ENCODE data around the gene MMP23B.

MMP23B gene

GRCh38 chr1:1620433-1621139, 11.4 kb upstream of the MMP23B start:
- DNase-seq (ENCODE audit: low read depth): no peak

DNA sequence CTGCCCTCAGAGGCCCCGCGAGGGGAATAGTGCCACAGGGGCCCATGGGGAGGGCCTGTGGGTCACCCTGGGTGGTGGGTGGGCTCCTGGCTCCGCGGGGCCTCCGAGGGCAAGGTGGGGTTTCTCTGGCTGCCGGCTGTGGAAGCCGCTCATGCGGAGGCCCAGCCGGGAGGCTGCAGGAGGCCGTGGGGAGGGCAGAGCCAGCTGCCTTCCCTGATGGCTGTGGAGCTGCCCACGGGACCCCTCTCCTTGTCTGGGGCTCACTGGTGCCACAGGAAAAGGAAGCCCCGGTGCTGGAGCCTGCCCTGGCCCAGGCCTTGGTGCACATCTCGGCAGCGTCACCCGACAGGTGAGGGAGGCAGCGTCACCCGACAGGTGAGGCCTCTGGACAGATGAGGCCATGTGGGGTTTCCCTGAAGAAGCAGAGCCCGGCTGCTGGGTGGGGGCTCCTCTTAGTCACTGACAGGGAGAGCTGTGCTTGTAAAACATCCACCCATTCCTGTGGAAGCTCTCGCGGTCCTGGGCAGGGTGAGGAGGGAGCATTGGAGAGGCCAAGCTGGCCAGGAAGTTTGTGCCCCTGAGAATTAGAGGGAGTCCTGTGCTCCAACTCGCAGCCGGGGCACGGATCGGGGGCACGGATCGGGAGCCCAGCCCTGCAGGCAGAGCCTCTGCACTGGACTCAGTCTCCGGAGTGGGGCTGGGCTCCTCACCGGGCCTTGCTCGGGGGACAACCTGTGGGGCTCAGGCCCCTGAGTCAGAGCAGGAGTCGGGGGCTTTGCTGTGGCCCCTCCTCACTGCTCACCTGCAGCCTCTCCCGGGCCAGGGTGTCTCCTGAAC, 10.6 kb upstream of the MMP23B start:
- no peak for DNase-seq (ENCODE audit: low read depth)

DNA sequence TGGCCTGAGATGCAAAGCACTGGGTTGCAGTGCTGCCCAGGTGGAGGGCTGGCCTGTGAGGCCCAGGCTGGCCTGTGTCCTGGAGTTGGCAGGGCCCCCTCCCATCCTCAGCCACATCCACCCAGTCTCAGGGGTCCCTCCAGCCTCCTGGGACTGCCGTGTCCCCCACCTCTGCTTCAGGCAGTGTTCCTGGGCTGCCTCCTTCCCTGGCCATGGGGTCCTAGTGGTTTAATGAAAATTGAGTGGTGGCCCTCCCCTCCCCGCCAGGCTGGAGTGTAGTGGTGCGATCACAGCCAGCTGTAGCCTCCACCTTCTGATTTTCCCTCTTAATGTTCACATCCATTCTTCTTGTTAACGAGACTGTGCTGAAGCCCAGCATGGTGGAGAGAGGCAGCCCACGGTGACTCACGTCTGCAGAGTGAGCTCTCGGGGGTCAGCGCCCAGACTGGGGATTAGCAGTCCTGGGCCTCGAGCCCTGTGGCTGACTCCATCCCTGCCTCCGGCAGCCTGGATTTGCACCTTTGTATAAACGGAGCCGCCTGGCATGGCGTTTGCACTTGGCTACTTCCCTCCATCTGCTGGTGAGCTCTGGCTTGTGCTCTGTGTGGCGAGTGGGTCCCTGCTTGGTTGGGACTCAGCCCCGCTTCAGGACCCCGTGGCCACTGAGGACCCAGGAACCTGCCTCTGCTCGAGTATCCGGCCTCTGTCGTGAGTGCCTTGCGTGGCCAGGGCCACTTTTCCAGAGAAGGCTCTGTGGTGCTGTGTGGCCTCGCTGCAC, 9.8 kb upstream of the MMP23B start:
- DNase-seq (ENCODE audit: low read depth): no peak

- DNase-seq (ENCODE audit: low read depth): no peak
Measured at GRCh38 chr1:1622788-1623094, 9.2 kb upstream of the MMP23B start.

- no peak for DNase-seq (ENCODE audit: low read depth)
Measured at GRCh38 chr1:1623181-1623630, 8.8 kb upstream of the MMP23B start.

GRCh38 chr1:1623631-1624442, 8.1 kb upstream of the MMP23B start:
- DNase-seq (ENCODE audit: low read depth): no peak

GRCh38 chr1:1624443-1625403, 7.2 kb upstream of the MMP23B start:
- no peak for DNase-seq (ENCODE audit: low read depth)

DNA sequence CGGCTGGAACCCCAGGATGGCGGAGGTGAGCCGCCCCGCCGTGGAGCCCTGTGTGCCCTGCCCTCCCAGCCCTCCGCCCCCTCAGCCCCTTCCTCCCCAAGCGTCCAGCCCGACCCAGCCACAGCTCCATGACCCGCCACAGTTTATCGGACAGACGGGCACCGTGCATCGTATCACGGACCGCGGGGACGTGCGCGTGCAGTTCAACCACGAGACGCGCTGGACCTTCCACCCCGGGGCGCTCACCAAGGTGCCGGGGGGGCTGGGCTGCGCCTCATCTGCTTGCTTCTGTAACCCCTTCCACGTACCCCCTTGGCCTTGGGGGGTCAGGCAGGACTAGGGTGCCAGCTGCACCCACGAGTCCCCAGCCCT, 6.6 kb upstream of the MMP23B start:
- DNase-seq (ENCODE audit: low read depth): no peak

GRCh38 chr1:1625824-1626206, 6.2 kb upstream of the MMP23B start:
- DNase-seq (ENCODE audit: low read depth): no peak

DNA sequence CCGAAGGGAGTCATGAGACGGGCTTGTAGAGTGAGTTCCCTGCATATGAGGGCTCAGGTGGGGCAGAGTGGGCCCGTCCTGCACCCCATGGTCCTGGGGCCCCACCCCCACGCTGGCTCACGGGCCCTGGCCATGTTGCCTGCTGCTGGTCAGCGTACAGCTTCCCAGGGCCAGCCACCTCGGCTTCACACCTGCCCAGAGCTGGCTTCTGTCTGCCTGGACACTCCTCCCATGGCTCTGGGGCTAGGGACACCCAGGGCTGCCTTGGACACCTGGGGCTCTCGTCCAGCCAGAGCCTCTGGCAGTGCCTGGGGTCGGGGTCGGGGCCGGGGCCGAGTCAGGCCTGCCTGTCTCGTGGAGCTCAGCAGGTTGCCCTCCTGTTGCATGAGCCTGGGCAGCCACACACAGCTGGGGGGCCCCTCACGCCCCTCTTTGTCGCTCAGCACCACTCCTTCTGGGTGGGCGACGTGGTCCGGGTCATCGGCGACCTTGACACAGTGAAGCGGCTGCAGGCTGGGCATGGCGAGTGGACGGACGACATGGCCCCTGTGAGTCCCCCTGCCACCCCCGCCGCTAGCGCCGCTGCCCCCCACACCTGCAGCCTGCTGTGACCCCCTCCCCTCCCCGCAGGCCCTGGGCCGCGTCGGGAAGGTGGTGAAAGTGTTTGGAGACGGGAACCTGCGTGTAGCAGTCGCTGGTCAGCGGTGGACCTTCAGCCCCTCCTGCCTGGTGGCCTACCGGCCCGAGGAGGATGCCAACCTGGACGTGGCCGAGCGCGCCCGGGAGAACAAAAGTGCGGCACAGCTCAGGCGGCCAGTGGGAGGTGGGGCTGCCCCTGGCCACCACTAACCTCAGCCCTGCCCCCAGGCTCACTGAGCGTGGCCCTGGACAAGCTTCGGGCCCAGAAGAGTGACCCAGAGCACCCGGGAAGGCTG, 5.5 kb upstream of the MMP23B start:
- DNase-seq (ENCODE audit: low read depth): no peak

DNA sequence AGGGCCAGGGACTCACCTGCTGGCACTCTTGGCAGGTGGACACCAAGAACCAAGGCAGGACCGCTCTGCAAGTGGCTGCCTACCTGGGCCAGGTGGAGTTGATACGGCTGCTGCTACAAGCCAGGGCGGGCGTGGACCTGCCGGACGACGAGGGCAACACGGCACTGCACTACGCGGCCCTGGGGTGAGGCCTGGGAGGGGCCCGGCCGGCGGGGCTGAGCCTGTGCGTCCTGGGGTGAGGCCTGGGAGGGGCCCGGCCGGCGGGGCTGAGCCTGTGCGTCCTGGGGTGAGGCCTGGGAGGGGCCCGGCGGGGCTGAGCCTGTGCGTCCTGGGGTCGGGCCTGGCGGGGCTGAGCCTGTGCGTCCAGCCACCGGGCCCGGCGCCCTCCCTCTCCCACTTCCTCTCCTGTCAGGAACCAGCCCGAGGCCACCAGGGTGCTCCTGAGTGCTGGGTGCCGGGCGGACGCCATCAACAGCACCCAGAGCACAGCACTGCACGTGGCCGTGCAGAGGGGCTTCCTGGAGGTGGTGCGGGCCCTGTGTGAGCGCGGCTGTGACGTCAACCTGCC, 4.6 kb upstream of the MMP23B start:
- no peak for DNase-seq (ENCODE audit: low read depth)

DNA sequence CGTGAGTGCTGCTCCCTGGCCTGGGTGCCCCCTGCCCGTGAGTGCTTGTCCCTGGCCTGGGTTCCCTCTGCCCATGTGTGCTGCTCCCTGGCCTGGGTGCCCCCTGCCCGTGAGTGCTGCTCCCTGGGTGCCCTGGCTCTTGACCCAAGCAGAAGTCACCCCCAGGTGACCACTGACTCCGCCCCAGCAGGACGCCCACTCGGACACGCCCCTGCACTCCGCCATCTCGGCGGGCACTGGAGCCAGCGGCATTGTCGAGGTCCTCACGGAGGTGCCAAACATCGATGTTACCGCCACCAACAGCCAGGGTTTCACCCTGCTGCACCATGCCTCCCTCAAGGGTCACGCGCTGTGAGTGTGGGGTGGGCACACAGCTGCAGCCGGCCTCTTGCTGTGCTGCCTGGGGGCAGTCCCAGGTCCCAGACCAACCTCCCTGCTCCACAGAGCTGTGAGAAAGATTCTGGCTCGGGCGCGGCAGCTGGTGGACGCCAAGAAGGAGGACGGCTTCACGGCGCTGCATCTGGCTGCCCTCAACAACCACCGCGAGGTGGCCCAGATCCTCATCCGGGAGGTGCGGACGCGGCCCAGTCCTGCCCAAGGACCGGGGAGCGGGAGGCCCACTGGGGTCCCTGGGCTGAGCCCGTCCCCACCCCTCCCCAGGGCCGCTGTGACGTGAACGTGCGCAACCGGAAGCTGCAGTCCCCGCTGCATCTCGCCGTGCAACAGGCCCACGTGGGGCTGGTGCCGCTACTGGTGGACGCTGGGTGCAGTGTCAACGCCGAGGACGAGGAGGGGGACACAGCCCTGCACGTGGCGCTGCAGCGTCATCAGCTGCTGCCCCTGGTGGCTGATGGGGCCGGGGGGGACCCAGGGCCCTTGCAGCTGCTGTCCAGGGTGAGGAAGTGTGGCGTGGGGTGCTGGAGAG, 3.9 kb upstream of the MMP23B start:
- no peak for DNase-seq (ENCODE audit: low read depth)

DNA sequence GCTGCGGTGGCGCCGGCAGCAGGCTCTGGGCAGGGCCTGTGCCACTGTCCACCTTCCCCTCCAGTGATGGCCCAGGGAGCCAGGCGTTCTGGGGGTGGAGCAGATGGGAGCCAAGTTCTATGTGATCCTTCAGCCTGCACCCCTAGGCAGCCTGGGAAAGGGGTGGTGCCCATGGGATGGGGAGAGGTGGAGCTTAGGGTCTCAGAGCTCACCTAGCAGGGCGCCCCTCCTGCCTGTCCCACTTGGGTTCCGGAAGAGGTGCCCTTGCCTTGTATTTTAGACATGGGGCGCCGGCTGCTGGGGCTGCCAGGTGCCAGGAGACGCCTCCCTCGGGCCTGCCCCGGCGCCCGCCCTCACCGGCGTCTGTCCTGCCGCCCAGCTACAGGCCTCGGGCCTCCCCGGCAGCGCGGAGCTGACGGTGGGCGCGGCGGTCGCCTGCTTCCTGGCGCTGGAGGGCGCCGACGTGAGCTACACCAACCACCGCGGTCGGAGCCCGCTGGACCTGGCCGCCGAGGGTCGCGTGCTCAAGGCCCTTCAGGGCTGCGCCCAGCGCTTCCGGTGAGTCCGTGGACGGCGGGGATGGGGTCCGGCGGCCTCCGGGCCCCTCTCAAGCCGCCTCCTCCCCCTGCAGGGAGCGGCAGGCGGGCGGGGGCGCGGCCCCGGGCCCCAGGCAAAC, 3.1 kb upstream of the MMP23B start:
- no peak for DNase-seq (ENCODE audit: low read depth)

- DNase-seq (ENCODE audit: low read depth): peak; percentile 59
Measured at GRCh38 chr1:1629430-1630190, 2.4 kb upstream of the MMP23B start.

GRCh38 chr1:1630191-1630964, 1.6 kb upstream of the MMP23B start:
- DNase-seq (ENCODE audit: low read depth): peak; percentile 89
